Activated naive CD4-positive, alpha-beta T cell treated with anti-CD3 and anti-CD28 coated beads, Interleukin-2, amount 10 ng/mL, durations not matched to agents 7 days and 5 days (primary cell): ENCODE measurements around the gene MFGE8.

ENCODE experiments used
- CTCF ChIA-PET: fragments of 350-600 bp; sonication (Branson Sonifier 250); formaldehyde crosslinking; loops from one replicate; lab custom pipeline; 2021; ENCODE audit warnings: antibody characterized with exemption; lab: Charles Lee
- DNase-seq: peaks from one replicate; pipeline ENCODE4 v3.0.0-alpha.2; 2020
- H3K27ac Mint-ChIP-seq: one replicate; pipeline ENCODE4 v1.8.0; 2021; ENCODE audit warnings: mild to moderate bottlenecking, moderate library complexity, mixed read lengths
- H3K27me3 Mint-ChIP-seq: one replicate; pipeline ENCODE4 v1.8.0; 2021; ENCODE audit warnings: mild to moderate bottlenecking, mixed read lengths
- H3K36me3 Mint-ChIP-seq: one replicate; pipeline ENCODE4 v1.8.0; 2021; ENCODE audit warnings: mixed read lengths
- H3K4me1 Mint-ChIP-seq: one replicate; pipeline ENCODE4 v1.8.0; 2021; ENCODE audit warnings: mixed read lengths
- H3K4me3 Mint-ChIP-seq: one replicate; pipeline ENCODE4 v1.8.0; 2021; ENCODE audit warnings: mild to moderate bottlenecking, moderate library complexity, mixed read lengths
- H3K9me3 Mint-ChIP-seq: one replicate; pipeline ENCODE4 v1.8.0; 2021; ENCODE audit warnings: mixed read lengths

MFGE8 gene

DNA sequence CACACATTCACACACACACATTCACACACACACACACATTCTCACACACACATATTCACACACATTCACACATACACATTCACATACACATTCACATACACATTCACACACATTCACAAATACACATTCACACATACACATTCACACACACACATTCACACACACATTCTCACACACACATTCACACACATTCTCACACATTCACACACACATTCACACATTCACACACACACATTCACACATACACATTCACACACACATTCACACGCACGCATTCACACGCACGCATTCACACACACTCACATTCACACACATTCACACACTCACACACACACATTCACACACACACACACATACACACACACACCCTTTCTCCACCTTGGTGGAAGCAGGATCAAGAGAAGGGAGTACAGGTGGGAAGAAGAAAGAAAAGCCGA lies 12.2 kb downstream of the MFGE8 start:
- Mint-ChIP-seq H3K36me3 (peaks cover 11% of the 10 kb centered on the region), H3K27ac (no peak overlapping the region), H3K27me3 (no peaks in the 10 kb centered on the region), H3K4me3 (no peak overlapping the region), H3K4me1 (peaks cover 53% of the 10 kb centered on the region), H3K9me3 (no peaks in the 10 kb centered on the region)
- no peak for DNase-seq
- CTCF ChIA-PET: interaction anchor here (1.2 to 1.5 kb wide), 2 partner anchors 262 to 276 kb away, joined by 3 to 5 read pairs; partner anchors contain the start of gene ISG20

DNA sequence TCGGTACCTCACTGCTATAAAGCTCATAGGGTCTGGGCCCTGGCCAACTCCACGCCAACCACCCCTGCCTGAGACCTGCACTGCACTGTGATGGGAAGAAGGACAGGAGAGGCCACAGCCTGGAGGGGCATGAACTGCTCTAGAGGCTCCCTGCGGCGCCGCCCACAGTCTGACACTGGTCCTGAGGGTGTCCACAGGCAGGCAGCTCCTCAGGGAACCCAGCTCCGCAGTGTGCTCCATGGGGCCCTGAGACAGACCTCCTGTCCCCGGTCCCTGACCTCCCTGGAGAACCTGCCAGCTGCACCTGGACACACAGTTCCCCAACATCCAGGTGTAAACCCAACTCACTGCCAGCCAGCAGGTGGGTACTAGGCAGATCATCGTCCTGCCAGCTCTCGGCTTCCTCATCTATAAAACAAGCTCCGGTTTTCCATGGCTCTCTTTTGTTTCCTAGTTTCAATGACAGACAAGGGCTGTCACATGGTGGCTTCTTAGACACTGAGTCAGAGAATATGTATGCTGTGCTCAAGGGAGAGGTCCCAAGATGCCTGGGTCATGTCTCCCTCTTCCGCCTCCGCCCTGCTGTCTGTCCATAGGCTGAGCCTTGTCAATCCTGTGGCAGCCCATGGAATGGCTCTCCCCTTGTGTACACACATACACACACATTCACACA lies 12.7 kb downstream of the MFGE8 start:
- Mint-ChIP-seq H3K4me3 (no peak overlapping the region), H3K36me3 (peaks cover 9% of the 10 kb centered on the region), H3K4me1 (peaks cover 53% of the 10 kb centered on the region), H3K9me3 (no peaks in the 10 kb centered on the region), H3K27ac (no peak overlapping the region), H3K27me3 (peaks cover 3% of the 10 kb centered on the region)
- DNase-seq: no peak
- CTCF ChIA-PET: interaction anchor here (0.7 to 1.5 kb wide), 3 partner anchors 229 to 277 kb away, joined by 3 to 5 read pairs (median 3); partner anchors contain the start of gene ISG20

DNA sequence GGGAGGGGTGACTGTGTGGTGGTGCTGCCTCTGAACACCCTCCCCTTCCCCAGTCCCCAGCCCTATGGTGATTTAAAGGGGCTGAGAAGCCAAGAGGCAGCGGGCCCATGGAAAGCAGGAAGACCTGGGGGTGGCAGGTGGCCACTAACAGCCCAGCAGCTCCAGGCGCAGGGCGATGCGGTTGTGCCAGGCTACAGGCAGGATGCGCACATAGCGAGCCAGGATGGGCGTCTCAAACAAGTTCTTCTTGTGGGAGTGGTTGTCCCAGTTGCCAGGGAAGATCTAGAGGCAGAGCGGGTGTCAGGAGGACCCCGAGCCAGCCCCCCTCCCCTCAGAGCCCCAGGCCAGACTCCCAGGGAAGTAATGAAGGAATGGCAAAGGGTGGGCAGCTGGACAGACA lies 13.9 kb downstream of the MFGE8 start:
- Mint-ChIP-seq H3K27me3 (peaks cover 5% of the 10 kb centered on the region), H3K36me3 (peaks cover 7% of the 10 kb centered on the region), H3K4me1 (peaks cover 44% of the 10 kb centered on the region), H3K9me3 (no peaks in the 10 kb centered on the region), H3K27ac (no peak overlapping the region), H3K4me3 (no peak overlapping the region)
- CTCF ChIA-PET: no interaction called here
- DNase-seq: no peak

DNA sequence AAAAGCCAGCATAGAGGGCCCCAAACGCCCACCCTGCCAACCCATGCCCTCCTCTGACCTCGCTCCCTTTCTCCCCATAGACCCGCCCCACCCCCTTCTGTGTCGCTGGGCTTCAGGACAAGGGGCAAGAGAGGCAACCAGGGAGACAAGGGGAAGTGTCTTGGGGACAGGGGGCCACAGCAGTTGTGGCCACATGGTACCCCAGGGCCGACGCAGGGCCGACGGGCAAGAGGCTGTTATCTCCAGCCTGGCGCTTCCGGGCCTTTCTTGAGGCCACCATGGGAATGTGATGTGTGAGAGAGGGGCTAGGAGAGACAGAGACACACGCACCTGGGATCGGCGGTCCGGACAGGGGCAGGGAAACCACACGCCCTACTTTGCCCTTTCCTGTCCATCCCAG lies 14.4 kb downstream of the MFGE8 start:
- CTCF ChIA-PET: no interaction called here
- Mint-ChIP-seq H3K4me1 (peaks cover 44% of the 10 kb centered on the region), H3K4me3 (no peak overlapping the region), H3K27ac (no peak overlapping the region), H3K27me3 (peaks cover 5% of the 10 kb centered on the region), H3K9me3 (no peaks in the 10 kb centered on the region), H3K36me3 (peaks cover 3% of the 10 kb centered on the region)
- no peak for DNase-seq

DNA sequence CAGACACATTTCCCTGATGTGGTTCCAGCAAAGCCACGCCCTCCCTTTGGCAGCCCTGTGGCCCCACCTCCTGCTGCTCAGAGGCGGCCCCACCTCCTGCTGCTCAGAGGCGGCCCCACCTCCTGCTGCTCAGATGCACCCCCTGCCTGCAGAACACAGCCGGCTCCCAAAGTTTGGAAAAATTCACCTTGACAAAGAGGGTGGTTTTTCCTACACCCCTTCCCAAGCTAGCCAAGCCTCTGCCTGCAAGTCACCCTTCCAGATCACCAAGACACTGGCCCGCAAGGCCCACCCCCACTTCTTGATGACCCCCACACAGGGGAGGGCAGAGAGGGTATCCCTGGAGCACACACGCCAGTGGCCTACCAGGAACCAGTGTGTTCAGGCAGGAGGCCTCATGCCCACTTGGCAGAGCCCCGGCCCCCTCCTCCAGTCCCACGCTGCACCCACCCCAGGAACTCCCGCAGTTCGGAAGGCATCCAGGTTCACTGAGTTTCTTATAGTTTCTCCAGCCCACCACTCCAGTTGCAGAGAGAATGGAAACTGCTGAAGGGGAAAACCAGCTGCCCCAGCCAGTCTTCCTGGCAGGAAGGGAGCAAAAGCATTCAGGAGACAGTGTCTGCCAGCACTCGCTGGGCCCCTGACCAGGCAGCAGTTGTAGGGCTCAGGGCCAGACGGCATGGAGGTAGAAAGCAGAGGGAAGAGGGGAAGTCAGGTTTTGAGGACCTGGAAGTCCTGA lies 15.6 kb downstream of the MFGE8 start:
- Mint-ChIP-seq H3K27me3 (peaks cover 5% of the 10 kb centered on the region), H3K36me3 (peaks cover 8% of the 10 kb centered on the region), H3K9me3 (no peaks in the 10 kb centered on the region), H3K4me1 (peaks cover 40% of the 10 kb centered on the region), H3K4me3 (no peak overlapping the region), H3K27ac (peak overlapping the region; percentile 28)
- peak; percentile 88 for DNase-seq
- CTCF ChIA-PET: interaction anchor here (0.6 to 3.2 kb wide), 3 partner anchors 7 to 273 kb away, joined by 4 to 31 read pairs (median 6); no protein-coding TSS in a partner anchor

DNA sequence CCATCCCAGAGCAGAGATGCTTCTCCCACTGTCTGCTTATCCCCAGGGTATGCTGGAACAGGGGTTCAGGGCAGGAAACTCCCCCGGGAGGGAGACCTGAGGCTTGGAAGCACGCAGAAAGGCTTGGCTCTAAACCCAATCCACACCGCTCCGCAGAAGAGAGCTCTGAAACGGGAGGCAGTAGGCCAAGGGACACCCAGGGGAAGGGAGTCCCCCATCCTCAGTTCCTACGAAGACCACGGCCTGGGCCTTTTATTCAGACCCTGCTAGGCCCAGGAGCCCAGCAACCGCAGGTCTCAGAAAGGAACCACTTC lies 16.1 kb downstream of the MFGE8 start:
- CTCF ChIA-PET: interaction anchor here (1.6 to 3.2 kb wide), 2 partner anchors 8 to 273 kb away, joined by 6 to 31 read pairs; no protein-coding TSS in a partner anchor
- Mint-ChIP-seq H3K36me3 (peaks cover 7% of the 10 kb centered on the region), H3K27ac (no peak overlapping the region), H3K9me3 (no peaks in the 10 kb centered on the region), H3K4me1 (peaks cover 37% of the 10 kb centered on the region), H3K4me3 (no peak overlapping the region), H3K27me3 (peaks cover 5% of the 10 kb centered on the region)
- no peak for DNase-seq

DNA sequence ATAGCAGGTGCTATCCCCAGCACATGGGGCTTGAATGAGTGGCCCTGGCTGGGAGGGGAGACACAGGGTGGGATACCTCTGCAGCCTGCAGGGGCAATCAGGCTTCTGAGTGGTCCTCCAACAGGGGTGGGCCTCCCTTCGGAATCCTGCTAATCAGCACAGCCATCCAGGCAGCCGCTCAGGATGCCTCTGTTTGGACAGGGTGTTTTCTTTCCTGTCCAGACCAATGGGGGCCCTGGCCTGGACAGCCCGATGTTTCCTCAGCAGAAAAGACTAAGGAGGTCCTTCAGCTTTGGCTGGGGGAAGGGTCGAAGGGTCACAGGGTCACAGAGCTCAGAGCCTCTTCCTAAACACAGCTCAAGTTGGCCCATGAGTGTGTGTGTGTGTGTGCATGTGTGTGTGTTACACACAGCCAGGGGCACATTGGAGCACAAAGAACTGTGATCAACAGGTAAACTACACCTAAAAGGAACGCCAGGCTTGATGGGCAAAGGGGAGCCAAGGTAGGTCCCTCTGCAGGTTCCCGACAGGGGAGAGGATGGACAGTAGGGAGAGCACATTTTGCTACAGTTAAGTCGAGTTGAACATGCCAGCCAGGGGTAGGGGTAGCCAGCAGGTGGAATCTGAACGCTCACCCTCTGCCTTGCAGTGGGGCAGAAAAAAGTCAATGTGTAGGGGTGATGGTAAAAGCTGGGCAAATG lies 16.7 kb downstream of the MFGE8 start:
- CTCF ChIA-PET: interaction anchor here (1.6 to 3.2 kb wide), 2 partner anchors 9 to 272 kb away, joined by 6 to 31 read pairs; no protein-coding TSS in a partner anchor
- DNase-seq: no peak
- peak overlapping the region; percentile 8 for H3K4me3 Mint-ChIP-seq
- peak overlapping the region; percentile 40 for H3K27ac Mint-ChIP-seq
- peaks cover 5% of the 10 kb centered on the region for H3K27me3 Mint-ChIP-seq
- peaks cover 37% of the 10 kb centered on the region for H3K4me1 Mint-ChIP-seq
- H3K36me3 Mint-ChIP-seq: peaks cover 8% of the 10 kb centered on the region
- H3K9me3 Mint-ChIP-seq: no peaks in the 10 kb centered on the region

DNA sequence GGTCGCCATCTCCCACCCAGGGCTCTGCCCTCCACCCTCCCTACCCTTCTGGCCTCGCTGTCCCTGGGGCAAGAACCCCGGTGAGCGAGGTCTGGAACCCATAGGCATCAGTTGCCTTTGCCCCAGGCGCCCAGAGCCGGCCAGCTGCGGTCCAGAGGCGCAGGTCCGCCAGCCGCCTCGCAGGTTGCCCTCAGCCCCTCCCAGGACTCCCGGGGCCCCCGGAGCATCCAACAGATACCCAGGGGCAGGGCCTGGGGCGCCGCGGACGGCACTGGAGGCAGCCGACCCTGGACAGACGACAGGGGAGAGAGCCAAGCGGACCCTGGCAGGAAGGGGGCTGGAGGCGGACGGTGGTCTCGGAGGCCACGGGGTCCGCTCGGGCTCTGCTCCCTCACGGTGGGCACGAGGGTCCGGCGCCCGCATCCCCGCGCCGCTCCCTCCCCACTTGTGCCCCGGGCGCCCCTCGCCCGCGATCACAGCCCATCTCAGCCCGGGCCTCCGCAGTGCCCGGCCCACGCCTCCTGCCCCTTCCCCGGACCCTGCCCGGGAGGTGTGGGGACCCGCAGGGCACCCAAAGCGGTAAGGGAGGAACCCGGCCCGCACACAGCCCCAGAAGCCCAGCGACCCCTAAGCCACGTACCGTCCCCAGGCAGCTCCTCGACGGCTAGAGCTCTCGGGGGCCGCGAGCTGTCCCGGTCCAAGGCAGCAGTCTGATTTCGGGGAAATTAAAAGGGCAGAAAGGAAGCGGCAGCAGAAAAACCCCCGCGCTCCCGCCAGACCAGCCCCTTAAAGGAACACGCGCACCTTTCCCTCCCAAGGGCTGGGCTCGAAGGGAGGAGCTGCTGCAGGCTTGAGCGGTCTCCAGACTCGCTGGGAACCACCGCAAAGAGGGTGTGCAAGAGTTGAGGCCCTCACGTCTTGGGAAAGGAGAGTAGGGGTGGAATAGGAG lies 18.1 kb downstream of the MFGE8 start, which contains the start of gene HAPLN3:
Gene HAPLN3, minus strand, starts transcription at position 726 of the 949 bp plus-strand sequence. CDS start 8,246 bp downstream, outside the sequence.
- H3K27ac Mint-ChIP-seq: peak within 1 kb of the TSS; percentile 87
- H3K4me1 Mint-ChIP-seq: peaks cover 37% of the 10 kb centered on the region
- peak within 1 kb of the TSS; percentile 90 for H3K4me3 Mint-ChIP-seq
- H3K9me3 Mint-ChIP-seq: no peaks in the 10 kb centered on the region
- peaks cover 5% of the 10 kb centered on the region for H3K27me3 Mint-ChIP-seq
- CTCF ChIA-PET: interaction anchor here (0.6 to 3.2 kb wide), 8 partner anchors 10 to 276 kb away, joined by 3 to 31 read pairs (median 4); no protein-coding TSS in a partner anchor
- DNase-seq: peak; percentile 80
- H3K36me3 Mint-ChIP-seq: peaks cover 9% of the 10 kb centered on the region

DNA sequence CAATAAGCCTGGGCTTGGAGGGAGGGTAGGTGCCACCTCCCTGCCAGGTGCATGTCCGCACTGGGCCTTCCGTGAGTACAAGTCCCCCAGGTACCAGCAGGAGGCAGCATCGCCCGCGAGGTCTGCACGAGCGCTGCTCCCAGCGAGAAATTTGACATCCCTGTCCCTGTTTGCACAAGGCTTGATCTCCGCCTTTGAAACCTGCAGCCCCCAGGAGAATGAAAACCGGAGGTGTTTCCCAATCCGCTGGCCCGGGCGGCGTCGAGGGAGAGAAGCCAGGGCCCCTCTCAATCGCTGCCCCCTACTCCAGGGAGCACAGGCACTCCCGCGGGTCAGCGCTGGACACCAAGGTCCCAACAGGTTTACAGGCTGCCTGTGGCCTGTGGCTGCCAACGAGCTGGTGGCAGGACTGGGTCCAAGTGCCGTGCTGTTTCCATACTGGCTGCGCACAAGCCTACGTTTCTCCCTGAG lies 18.8 kb downstream of the MFGE8 start:
- H3K4me1 Mint-ChIP-seq: peaks cover 41% of the 10 kb centered on the region
- peaks cover 5% of the 10 kb centered on the region for H3K27me3 Mint-ChIP-seq
- DNase-seq: peak; percentile 92
- no peaks in the 10 kb centered on the region for H3K9me3 Mint-ChIP-seq
- peaks cover 10% of the 10 kb centered on the region for H3K36me3 Mint-ChIP-seq
- CTCF ChIA-PET: interaction anchor here (0.6 to 3.2 kb wide), 8 partner anchors 11 to 277 kb away, joined by 3 to 31 read pairs (median 4); no protein-coding TSS in a partner anchor
- peak overlapping the region; percentile 87 for H3K27ac Mint-ChIP-seq
- peak overlapping the region; percentile 90 for H3K4me3 Mint-ChIP-seq

DNA sequence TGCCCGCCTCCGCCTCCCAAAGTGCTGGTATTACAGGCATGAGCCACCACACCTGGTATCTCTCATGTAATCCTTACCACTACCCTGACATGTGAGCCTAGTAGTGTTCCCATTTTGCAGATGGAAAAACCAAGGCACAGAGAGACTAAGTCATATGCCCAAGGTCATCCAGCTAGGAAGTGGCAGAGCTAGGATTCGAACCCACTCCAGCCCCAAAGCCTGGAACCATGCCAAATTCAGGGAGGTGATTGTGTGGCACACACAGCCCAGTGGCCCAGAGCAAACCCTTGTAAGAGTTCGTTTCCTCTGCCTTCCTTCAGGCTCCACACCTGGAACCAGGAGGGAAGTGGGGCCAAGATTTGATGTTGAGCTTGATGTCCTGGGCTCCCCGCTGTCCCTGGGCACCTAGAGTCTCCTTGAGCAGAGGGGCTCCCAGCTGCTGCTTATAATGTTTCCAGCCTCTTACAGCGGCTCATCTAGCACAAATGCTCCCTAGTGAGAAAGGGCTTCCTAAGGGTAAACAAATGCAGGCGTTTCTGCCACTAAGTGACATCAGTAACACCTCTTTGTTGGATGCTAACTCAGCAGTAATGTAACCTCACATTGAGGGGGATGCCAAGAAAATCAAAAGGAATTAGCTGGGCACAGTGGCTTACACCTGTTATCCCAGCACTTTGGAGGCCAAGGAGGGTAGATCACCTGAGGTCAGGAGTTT lies 21.5 kb downstream of the MFGE8 start:
- Mint-ChIP-seq H3K4me1 (peaks cover 27% of the 10 kb centered on the region), H3K27ac (no peak overlapping the region), H3K4me3 (no peak overlapping the region), H3K36me3 (peaks cover 22% of the 10 kb centered on the region), H3K9me3 (no peaks in the 10 kb centered on the region), H3K27me3 (peaks cover 5% of the 10 kb centered on the region)
- DNase-seq: no peak
- CTCF ChIA-PET: interaction anchor here (1.0 to 2.1 kb wide), 5 partner anchors 10 to 287 kb away, joined by 3 to 6 read pairs (median 4); no protein-coding TSS in a partner anchor

DNA sequence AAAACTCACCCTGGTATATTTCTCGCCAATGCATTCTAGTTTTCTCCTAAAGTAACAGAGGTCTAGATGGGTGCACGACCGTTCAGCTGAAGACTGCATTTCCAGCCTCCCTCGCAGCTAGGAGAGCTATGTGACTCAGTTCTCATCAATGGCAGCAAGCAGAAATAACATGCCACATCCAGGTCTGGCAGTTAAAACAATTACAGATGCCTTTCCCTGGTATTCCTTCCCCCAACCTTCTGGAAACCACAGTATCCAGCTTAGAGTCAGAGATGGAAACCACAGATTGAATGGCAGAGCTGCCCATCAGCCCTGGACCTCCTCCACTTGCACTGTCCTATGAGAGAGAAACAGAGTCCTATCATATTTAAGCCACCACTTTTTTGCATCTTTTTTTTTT lies 22.7 kb downstream of the MFGE8 start:
- Mint-ChIP-seq H3K27me3 (peaks cover 2% of the 10 kb centered on the region), H3K36me3 (peaks cover 24% of the 10 kb centered on the region), H3K9me3 (no peaks in the 10 kb centered on the region), H3K4me3 (no peak overlapping the region), H3K27ac (peak overlapping the region; percentile 11), H3K4me1 (peaks cover 19% of the 10 kb centered on the region)
- no peak for DNase-seq
- CTCF ChIA-PET: interaction anchor here (0.9 to 1.6 kb wide), 2 partner anchors 128 to 285 kb away, joined by 3 to 4 read pairs; no protein-coding TSS in a partner anchor

DNA sequence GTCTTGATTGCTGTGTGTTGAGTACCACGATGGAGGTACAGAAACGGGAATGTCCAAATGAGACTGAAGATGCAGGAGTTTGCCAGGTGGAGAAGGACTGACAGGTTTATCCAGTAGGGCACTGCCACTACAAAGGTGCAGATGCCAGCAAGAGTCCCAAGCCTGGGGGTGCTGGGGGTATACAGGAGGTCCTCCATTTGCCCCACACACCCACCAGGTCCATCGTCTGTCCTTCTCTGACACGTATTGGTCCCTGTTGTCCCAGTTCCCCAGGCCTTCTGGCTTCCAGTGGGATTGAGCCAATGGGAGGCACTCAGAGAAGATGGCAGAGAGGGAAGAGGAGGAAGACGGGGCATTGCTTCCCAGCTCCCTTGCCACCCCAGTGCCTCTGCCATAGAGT lies 24.5 kb downstream of the MFGE8 start:
- Mint-ChIP-seq H3K4me3 (no peak overlapping the region), H3K27me3 (no peaks in the 10 kb centered on the region), H3K36me3 (peaks cover 34% of the 10 kb centered on the region), H3K9me3 (no peaks in the 10 kb centered on the region), H3K4me1 (peaks cover 11% of the 10 kb centered on the region), H3K27ac (no peak overlapping the region)
- no peak for DNase-seq
- CTCF ChIA-PET: no interaction called here
